Measurements from ENCODE around the gene HCST.

GRCh38 chr19:35860436-35860817 lies 41.9 kb upstream of the HCST start:
- no peak for TF ChIP-seq POLR2A (IDR thresholded peaks at IDR 0.05)
- TF ChIP-seq CTCF (IDR thresholded peaks at IDR 0.05) = no peak
